GM21367 (cell line): Measurements from ENCODE around the gene LRP1B.

Source experiments
- ATAC-seq: cut with Tn5 transposase; IDR thresholded peaks from one replicate; pipeline ENCODE4 v1.9.1; 2021; ENCODE audit not compliant: unreplicated experiment

Gene LRP1B

GRCh38 chr2:140234116-140234515 is 1896.7 kb downstream of the LRP1B start:
- no peak for ATAC-seq

GRCh38 chr2:140210963-140211362 is 1919.9 kb downstream of the LRP1B start:
- ATAC-seq: no peak

- no peak for ATAC-seq
Measured at GRCh38 chr2:140205093-140205492, 1925.7 kb downstream of the LRP1B start.

DNA sequence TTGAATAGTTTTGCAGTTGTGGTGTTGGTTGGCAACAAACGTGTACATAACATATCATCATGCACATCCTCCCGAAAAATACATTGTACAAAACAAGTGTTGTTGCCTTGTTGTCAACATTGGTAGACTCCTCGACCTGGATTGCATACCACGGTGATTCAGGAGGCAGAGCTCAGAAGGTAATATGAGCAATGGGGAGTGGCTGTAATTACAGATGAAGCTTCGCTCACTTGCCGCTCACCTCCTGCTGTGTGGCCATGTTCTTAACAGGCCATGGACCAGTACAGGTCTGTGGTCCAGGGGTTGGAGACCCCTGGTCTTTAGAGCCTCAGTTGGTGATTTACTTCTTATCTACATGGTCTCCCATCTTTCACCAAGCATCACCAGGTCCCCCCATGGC is 1927.5 kb downstream of the LRP1B start:
- ATAC-seq: no peak

- ATAC-seq: no peak
Measured at GRCh38 chr2:140201572-140201971, 1929.2 kb downstream of the LRP1B start.

DNA sequence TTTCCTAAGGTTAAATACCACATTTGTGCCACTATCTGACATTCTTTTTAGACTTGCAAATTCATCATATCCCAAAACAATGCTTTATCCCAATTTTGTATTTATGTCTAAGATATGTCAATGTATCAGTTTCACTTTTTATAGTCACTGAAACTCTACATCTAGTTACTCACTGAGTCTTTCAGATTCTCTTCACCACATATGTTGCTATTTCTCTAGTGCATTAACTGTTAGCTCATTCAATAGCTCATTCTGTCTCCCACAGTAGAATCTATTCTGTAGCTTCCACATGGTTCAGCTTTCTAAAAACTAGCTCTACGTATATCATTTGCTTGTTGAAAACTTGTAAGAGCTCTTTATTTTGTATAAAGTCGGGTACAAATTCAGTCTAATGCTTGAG is 1930.1 kb downstream of the LRP1B start:
- ATAC-seq: no peak

GRCh38 chr2:140200307-140200706 is 1930.5 kb downstream of the LRP1B start:
- ATAC-seq: no peak

DNA sequence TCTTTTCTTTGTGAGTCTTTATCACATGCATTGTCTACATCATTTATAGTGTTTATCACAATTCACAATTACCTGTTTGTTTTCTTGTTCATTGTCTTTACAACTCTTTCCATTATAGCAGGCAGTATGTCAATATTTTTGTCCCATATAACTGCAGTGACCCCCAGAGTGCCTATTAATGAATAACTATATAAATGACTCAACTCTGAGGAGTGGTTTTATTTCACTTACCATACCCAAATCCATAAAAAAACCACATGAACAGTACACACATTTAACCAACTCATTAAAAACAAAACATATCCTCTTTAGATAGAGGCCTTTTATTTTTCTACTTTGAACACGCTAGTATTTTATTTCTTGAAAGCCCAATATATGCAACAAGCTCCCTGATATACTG is 1931.5 kb downstream of the LRP1B start:
- no peak for ATAC-seq

GRCh38 chr2:140187086-140187485 is 1943.7 kb downstream of the LRP1B start:
- ATAC-seq: no peak

- no peak for ATAC-seq
Measured at GRCh38 chr2:140186313-140186712, 1944.5 kb downstream of the LRP1B start.

- ATAC-seq: no peak
Measured at GRCh38 chr2:140185076-140185475, 1945.7 kb downstream of the LRP1B start.

DNA sequence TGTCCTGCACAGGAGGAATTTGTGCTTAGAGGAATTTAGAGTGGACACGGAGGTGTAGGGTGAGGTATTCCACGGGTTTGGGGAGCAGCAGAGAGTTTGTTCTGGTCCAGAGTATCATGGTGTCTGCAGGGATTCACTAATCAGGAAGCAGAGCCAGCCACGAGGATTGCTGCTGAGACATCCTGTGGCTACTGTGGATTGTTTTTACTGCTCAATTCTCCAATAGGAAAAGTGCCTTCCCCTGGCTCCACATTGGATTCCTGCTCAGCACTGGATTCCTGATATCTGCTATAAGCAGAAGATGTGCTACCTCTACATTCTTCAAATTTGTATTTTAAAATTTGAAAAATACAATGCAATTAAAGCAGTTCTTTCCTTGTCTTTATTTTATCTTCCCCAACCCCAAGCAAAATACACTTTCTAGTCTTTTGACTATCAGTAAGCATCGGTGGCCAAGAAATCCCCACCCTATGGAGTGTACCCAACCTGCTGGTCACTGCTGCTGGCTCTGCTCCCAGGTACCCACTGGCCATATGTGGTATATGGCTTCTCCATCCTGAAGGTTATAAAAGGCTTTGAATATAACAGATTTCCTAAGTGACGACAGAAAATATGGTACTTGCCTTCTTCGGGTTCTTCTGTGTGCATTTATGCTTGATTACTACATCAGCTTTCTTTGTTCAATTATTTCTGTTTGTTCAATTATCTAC is 1947.6 kb downstream of the LRP1B start:
- no peak for ATAC-seq
